Activated T-helper 2 cell treated with anti-CD3 and anti-CD28 coated beads, Interferon-gamma antibody, Interleukin-2, Interleukin-4, amounts not matched to agents 10 μg/mL and 5 μg/mL and 100 μg/mL, durations not matched to agents 14 hours and 24 hours and 36 hours (primary cell): ENCODE results near the gene DDX4. TPM values are rescaled to one million over a fixed set of nuclear protein-coding genes. Genes with fewer than 3 reads are reported as not detected.
A peak's percentile ranks its signal among the peaks of the same experiment; 100 is the strongest.
"Not testable (repeated sequence)": the region's sequence is repeated elsewhere in the genome, so short reads cannot be mapped to it uniquely, and the experiment has no call there.

Source experiments
- DNase-seq: peaks from one replicate; pipeline ENCODE4 v3.0.0; 2021; ENCODE audit warnings: low spot score
- H3K27ac Mint-ChIP-seq: one replicate; pipeline ENCODE4 v1.8.0; 2021; ENCODE audit warnings: mixed read lengths
- H3K27me3 Mint-ChIP-seq: one replicate; pipeline ENCODE4 v1.8.0; 2021; ENCODE audit warnings: low read depth, mixed read lengths
- H3K36me3 Mint-ChIP-seq: one replicate; pipeline ENCODE4 v1.8.0; 2021; ENCODE audit warnings: low read depth, mixed read lengths
- H3K4me1 Mint-ChIP-seq: one replicate; pipeline ENCODE4 v1.8.0; 2021; ENCODE audit warnings: low read depth, mixed read lengths
- H3K4me3 Mint-ChIP-seq: one replicate; pipeline ENCODE4 v1.8.0; 2021; ENCODE audit warnings: low read depth, mild to moderate bottlenecking, moderate library complexity, mixed read lengths
- H3K9me3 Mint-ChIP-seq: one replicate; pipeline ENCODE4 v1.8.0; 2021; ENCODE audit warnings: mixed read lengths
- intact Hi-C: fragments of 100-400 bp; cut with micrococcal nuclease; formaldehyde crosslinking; loops from one replicate; pipeline ENCODE4 v1.15.1; 2023
- total RNA-seq: library from RNA; stranded (reverse); gene quantifications from 2 replicates; pipeline ENCODE4 v1.2.3, GENCODE V29; 2022

DDX4 gene
- total RNA-seq, 1 donor from 2014 or later, result 0.09 TPM

GRCh38 chr5:55742778-55743177 is 4.9 kb downstream of the DDX4 start:
- Mint-ChIP-seq H3K36me3 (no peaks in the 10 kb centered on the region), H3K27me3 (peaks cover 6% of the 10 kb centered on the region), H3K9me3 (no peaks in the 10 kb centered on the region), H3K27ac (no peak overlapping the region), H3K4me3 (no peak overlapping the region), H3K4me1 (peaks cover 2% of the 10 kb centered on the region)
- intact Hi-C loops, result no loop called here
- DNase-seq, result no peak

- DNase-seq, result no peak
- H3K4me3 Mint-ChIP-seq, result no peak overlapping the region
- no peaks in the 10 kb centered on the region for H3K27me3 Mint-ChIP-seq
- intact Hi-C loops, result no loop called here
- H3K9me3 Mint-ChIP-seq, result peaks cover 4% of the 10 kb centered on the region
- no peak overlapping the region for H3K27ac Mint-ChIP-seq
- peaks cover 10% of the 10 kb centered on the region for H3K4me1 Mint-ChIP-seq
- no peaks in the 10 kb centered on the region for H3K36me3 Mint-ChIP-seq
Measured at GRCh38 chr5:55747778-55748318, 10.0 kb downstream of the DDX4 start.

DNA sequence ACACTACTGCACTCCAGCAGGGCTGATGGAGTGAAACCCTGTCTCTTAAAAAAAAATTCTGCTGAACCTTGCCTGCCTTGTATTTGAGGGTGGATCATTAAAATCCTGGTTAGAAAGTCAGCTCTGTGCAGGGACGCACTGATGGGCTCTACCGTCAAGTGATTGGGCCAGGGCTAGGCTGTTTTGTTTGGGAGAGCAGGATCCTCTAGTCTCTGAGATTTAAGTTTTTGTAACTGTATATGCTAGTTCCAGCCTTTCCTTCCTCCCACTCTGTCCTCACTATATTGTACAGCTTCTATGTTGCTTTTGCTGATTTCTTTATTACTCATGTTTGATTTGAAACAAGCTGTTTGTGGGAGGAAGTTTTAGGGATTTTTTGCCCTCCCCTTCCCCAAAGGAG is 11.5 kb downstream of the DDX4 start:
- intact Hi-C loops, result no loop called here

GRCh38 chr5:55750063-55750462 is 12.2 kb downstream of the DDX4 start:
- Mint-ChIP-seq H3K36me3 (no peaks in the 10 kb centered on the region), H3K4me1 (peaks cover 10% of the 10 kb centered on the region), H3K4me3 (no peak overlapping the region), H3K27ac (no peak overlapping the region), H3K27me3 (no peaks in the 10 kb centered on the region), H3K9me3 (peaks cover 4% of the 10 kb centered on the region)
- no peak for DNase-seq
- intact Hi-C loops, result no loop called here

More for the DNA sequence above, 11.5 kb downstream of the DDX4 start:
- Mint-ChIP-seq H3K36me3 (no peaks in the 10 kb centered on the region), H3K4me3 (no peak overlapping the region), H3K27ac (no peak overlapping the region), H3K4me1 (peaks cover 10% of the 10 kb centered on the region), H3K9me3 (peaks cover 4% of the 10 kb centered on the region), H3K27me3 (no peaks in the 10 kb centered on the region)
- DNase-seq, result no peak

DNA sequence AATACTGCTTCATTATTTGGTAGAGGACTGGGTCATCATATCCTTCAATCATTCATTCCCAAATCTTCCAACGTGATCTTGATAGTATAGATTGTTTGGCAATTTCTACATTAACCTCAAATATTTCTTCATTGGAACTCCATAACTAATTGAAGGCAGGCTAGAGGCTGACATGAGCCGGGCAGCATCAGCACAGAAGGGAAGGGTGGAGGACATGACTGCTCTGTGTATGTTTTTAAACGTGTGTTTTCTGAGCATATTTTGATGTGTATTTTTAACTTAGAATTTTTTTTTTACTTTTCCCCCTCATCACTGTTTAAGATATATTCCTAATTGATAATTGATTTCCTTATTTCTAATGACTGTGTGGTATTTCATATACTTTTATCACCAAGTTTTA is 12.6 kb downstream of the DDX4 start:
- Mint-ChIP-seq H3K9me3 (peaks cover 4% of the 10 kb centered on the region), H3K4me1 (peaks cover 10% of the 10 kb centered on the region)

DNA sequence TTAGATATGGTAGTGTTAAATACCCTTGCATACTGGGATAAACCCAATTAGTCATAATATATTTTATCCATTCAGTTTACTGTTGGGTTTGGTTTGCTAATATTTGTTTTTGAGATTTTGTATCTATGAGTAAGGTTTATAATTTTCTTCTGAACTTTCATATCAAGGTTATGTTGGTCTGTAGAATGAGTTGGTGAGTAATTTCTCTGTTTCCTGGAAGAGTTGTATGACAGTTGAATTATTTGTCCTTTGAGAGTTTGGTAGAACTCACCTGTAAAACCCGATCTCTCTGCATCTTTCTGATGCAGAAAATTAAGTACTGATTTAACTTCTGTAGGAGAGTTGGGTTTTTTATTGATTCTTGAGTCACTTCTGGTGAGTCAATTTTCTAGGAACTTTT is 20.4 kb downstream of the DDX4 start:
- Mint-ChIP-seq H3K27ac (peak overlapping the region; percentile 68), H3K9me3 (peaks cover 10% of the 10 kb centered on the region), H3K36me3 (peaks cover 13% of the 10 kb centered on the region), H3K27me3 (no peaks in the 10 kb centered on the region), H3K4me3 (no peak overlapping the region), H3K4me1 (peaks cover 26% of the 10 kb centered on the region)
- DNase-seq, result no peak
- intact Hi-C loops, result no loop called here

More for the DNA sequence above, 12.6 kb downstream of the DDX4 start:
- no peak overlapping the region for H3K4me3 Mint-ChIP-seq
- DNase-seq, result no peak
- intact Hi-C loops, result no loop called here
- no peaks in the 10 kb centered on the region for H3K27me3 Mint-ChIP-seq
- no peak overlapping the region for H3K27ac Mint-ChIP-seq
- no peaks in the 10 kb centered on the region for H3K36me3 Mint-ChIP-seq

- Mint-ChIP-seq H3K27ac (peak overlapping the region; percentile 68), H3K36me3 (peaks cover 13% of the 10 kb centered on the region), H3K27me3 (no peaks in the 10 kb centered on the region), H3K9me3 (peaks cover 10% of the 10 kb centered on the region), H3K4me3 (peak overlapping the region; percentile 51), H3K4me1 (peaks cover 30% of the 10 kb centered on the region)
- intact Hi-C loops, result no loop called here
- DNase-seq, result no peak
Measured at GRCh38 chr5:55758714-55759113, 20.9 kb downstream of the DDX4 start.

- H3K4me3 Mint-ChIP-seq, result not testable (repeated sequence)
- peaks cover 13% of the 10 kb centered on the region for H3K36me3 Mint-ChIP-seq
- intact Hi-C loops, result loop anchor here (2.0 to 5.0 kb wide), 4 partner anchors 49 to 566 kb away; partner anchors contain the start of gene SLC38A9
Measured at GRCh38 chr5:55761721-55762120, 23.9 kb downstream of the DDX4 start.

GRCh38 chr5:55763746-55764420 is 26.0 kb downstream of the DDX4 start:
- Mint-ChIP-seq H3K4me3 (peak overlapping the region; percentile 61), H3K4me1 (peaks cover 39% of the 10 kb centered on the region), H3K9me3 (peaks cover 8% of the 10 kb centered on the region), H3K27me3 (no peaks in the 10 kb centered on the region), H3K36me3 (peaks cover 14% of the 10 kb centered on the region), H3K27ac (peak overlapping the region; percentile 62)
- DNase-seq, result no peak
- intact Hi-C loops, result loop anchor here (1.0 to 5.0 kb wide), 6 partner anchors 7 to 563 kb away; partner anchors contain the start of gene SLC38A9

More at GRCh38 chr5:55761721-55762120, 23.9 kb downstream of the DDX4 start:
- not testable (repeated sequence) for H3K27me3 Mint-ChIP-seq, DNase-seq, H3K27ac Mint-ChIP-seq
- Mint-ChIP-seq H3K9me3 (peaks cover 10% of the 10 kb centered on the region), H3K4me1 (peaks cover 50% of the 10 kb centered on the region)

GRCh38 chr5:55768279-55768678 is 30.4 kb downstream of the DDX4 start:
- Mint-ChIP-seq H3K4me3 (no peak overlapping the region), H3K4me1 (peaks cover 54% of the 10 kb centered on the region), H3K36me3 (peaks cover 30% of the 10 kb centered on the region), H3K27me3 (no peaks in the 10 kb centered on the region), H3K27ac (no peak overlapping the region), H3K9me3 (peaks cover 9% of the 10 kb centered on the region)
- intact Hi-C loops, result no loop called here
- DNase-seq, result no peak

DNA sequence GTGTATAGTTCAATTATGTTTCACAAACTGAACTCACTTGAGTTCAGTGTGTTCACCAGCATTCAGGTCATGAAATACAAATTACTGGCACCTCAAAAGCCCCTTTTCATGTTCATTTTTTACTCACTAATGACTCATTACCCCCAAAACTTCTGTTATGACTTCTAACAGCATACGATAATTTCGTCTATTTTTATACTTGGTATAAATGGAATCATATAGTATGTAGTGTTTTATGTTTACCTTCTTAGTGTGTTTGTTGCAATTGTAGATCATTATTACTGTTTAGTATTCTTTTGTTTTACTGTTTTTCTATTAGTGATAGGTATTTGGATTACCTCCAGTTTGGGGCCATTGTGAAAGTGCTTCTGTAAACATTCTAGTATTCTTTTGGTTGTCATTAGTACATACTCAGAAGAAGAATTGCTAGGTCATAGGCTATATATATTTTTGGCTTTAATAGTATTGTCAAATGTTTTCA is 33.4 kb downstream of the DDX4 start:
- Mint-ChIP-seq H3K9me3 (peaks cover 9% of the 10 kb centered on the region), H3K4me1 (peaks cover 32% of the 10 kb centered on the region), H3K27me3 (peaks cover 3% of the 10 kb centered on the region), H3K36me3 (peaks cover 35% of the 10 kb centered on the region), H3K27ac (peak overlapping the region; percentile 50), H3K4me3 (no peak overlapping the region)
- intact Hi-C loops, result loop anchor here (1.0 kb wide), 1 partner anchor 8 kb away; no protein-coding TSS in a partner anchor
- no peak for DNase-seq

GRCh38 chr5:55773057-55773456 is 35.2 kb downstream of the DDX4 start:
- intact Hi-C loops, result no loop called here
- Mint-ChIP-seq H3K27me3 (peaks cover 6% of the 10 kb centered on the region), H3K4me3 (no peak overlapping the region), H3K4me1 (peaks cover 30% of the 10 kb centered on the region), H3K9me3 (peaks cover 9% of the 10 kb centered on the region), H3K36me3 (peaks cover 31% of the 10 kb centered on the region), H3K27ac (no peak overlapping the region)
- no peak for DNase-seq

- Mint-ChIP-seq H3K27ac (no peak overlapping the region), H3K9me3 (no peaks in the 10 kb centered on the region), H3K27me3 (peaks cover 8% of the 10 kb centered on the region), H3K4me1 (peaks cover 11% of the 10 kb centered on the region), H3K4me3 (no peak overlapping the region), H3K36me3 (peaks cover 14% of the 10 kb centered on the region)
- intact Hi-C loops, result no loop called here
- DNase-seq, result no peak
Measured at GRCh38 chr5:55777332-55777731, 39.5 kb downstream of the DDX4 start.
